Cortex of kidney (tissue), 1 donor: ENCODE results near the gene SERPINA5.

ENCODE experiments used
- DNase-seq: peaks from one replicate; lab custom pipeline; 2025; lab: John Stamatoyannopoulos, UW

Gene SERPINA5

DNA sequence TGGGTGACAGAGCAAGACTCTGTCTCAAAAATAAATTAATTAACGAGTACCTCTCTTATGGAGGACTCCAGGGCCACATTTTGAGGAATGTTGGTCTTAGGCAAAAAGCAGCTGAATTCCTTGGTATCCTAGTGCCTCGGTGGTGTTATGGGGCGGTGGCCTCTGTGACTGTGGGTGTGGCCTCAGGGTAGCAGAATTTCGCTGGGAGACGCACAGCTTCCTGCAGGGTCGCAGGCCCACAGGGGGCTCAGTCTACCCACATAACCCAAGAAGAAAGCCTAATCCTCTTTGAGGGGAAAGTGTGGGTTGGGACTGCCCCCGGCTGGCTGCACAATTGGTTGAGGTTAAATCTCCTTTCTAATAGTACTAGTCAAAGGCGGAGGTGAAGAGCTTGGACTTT is 31.2 kb upstream of the SERPINA5 start:
- no peak for DNase-seq

DNA sequence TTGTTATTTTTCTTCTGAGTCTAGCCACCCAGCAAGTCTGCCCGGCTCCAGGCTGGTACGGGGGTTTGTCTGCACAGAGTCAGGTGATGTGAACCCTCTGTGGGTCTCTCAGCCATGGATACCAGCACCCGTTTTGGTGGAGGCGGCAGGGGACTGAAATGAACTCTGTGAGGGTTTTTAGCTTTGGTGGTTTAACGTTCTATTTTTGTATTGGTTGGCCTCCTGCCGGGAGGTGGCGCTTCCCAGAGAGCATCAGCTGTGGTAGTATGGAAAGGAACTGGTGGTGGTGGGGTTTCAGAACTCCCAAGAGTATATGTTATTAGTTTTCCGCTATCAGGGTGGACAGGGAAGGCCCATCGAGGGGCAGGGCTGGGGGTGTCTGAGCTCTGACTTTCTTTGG is 25.2 kb upstream of the SERPINA5 start:
- no peak for DNase-seq

DNA sequence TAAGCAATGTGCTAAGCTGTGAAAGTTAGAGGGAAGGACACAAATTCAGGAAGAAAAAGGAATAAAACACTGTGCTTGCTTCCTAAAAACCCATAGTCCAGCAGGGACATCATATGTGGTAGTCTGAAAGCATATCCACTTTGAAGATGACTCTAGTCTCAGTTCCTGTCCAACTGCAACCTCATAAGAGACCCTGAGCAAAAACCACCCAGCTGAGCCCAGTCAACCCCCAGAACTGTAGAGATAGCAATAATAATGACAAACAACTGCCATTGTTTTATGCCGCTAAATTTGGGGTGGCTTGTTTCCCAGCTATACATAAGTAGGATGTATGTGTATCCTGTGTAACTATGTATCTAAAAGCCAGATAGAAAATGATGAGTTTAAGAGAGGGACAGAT is 23.9 kb upstream of the SERPINA5 start:
- no peak for DNase-seq

DNA sequence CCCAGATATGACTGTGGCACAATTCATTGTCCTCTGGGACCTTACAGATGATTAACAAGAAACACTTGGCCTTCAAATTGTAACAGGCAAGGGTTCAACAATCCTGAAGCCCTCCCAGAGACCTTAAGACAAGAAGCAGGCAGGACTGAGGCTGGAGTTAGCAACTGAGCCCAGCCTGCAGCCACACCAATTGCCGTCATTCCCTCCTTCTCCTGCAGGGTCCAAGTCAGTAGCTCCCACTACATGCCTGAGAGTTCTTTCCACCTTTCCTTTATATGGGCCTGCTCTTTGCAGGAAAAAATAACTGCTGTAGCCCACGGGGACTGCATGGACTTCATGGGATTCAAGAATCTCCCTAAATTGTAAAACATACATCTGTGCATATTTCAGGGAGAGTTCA is 22.4 kb upstream of the SERPINA5 start:
- DNase-seq, result no peak

DNA sequence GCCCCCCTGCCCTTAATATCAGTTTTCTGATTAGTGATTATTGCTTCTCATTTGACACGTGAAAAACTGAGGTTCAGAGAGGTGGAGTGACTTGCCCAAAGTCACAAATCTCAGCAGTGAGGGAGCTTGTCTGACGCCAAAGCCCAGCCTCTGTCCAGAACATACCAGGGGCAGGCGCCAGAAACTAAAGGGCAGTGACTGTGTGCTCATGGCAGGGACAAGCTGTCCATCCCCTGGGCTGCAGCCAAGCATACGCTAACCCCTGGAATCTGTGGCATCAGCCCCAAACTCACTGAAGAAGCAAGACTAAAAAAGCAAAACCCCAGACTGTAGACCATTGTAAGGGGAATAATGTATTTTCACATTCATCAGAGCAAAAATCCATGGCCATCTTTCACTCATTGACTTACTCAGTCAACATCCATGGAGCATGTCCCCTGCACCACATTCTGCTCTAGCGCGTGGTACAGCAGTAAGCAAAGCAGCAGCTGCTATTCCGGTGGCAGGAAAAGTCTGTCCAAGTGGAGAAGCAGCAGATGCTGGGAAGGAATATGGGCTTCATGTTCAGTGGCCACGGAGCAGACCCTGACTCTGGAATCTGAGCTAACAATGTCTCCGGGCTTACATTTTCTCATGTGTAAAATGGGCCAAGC is 21.5 kb upstream of the SERPINA5 start:
- DNase-seq, result no peak

DNA sequence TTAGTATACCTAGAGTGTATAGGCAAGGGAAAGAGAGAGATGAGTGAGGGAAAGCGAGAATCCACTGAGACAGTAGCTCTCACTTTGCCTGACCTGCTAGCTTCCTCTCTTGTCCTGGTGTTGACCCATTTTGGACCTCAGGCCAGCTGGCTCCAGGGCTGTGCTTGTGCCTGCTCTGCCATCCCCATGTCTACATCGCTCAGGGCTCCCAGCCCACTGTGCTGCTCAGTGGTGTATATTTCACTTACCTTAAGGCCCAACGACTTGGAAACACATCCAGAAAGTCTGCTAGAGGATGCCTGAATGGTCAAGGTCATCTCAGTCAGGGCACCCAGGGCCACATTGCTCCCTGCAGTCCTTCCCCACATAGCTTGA is 20.9 kb upstream of the SERPINA5 start:
- no peak for DNase-seq

DNA sequence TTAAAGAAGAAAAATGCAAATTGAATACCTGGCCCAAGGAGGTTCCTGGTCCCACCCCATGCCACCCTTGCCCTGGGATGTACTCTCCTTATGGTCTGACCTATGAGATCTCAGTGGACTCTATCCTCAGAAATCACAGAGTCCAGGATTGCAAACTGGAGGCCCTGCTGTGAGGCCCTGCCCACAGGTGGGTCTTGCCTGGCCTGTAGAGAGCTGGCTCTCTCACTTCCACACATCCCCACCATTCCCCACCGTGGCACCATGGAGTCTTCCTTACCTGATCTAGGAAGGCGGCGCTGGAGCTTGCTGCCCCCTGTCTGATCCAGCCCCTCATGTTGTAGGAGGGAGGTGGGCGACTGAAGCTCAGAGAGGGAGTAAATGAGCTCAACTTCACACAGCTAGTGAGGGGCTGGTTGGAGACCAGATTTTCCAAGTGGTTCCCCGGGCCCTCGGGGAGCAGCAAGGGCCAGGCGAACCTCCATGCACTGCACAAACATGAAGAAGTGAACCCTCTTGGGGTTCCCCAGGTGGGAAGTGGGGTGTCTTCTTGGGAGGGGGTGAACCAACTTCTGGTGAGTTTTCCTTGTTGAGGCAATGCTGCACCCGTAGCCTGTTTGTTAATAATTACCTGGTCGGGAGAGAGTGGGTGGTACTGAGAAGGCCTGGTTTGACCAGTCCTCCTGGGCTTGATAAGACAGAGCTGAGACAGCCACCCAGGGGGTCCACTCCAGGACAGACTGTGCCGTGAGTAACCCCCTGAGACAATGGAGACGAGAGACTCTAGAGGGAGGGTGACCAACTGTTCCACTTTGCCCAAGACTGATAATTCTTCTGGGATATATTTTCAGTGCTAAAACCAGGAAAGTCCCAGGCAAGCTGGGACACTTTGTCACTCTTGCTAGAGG is 20.2 kb upstream of the SERPINA5 start, which contains the start of gene SERPINA4:
Gene SERPINA4 (plus strand): TSS at position 692 of the 905 bp plus-strand sequence. CDS start 2,041 bp downstream, outside the sequence.
- no peak for DNase-seq

DNA sequence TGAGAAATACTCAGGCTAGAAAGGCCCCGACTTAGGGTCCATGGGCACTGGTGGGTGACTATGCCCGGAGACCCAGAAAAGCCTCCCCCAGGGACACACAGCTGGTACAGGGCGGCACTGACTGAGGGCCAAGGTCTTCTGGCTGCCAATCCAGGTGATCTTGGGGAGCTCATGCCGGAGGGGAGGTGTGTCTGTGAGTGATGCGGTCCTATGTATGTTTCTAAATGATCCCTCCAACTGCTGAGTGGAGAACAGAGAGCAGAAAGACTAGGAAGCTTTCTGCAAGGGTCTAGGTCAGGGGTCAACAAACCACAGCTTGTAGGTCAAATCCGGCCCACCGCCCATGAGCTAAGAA is 19.6 kb upstream of the SERPINA5 start:
- DNase-seq, result no peak

DNA sequence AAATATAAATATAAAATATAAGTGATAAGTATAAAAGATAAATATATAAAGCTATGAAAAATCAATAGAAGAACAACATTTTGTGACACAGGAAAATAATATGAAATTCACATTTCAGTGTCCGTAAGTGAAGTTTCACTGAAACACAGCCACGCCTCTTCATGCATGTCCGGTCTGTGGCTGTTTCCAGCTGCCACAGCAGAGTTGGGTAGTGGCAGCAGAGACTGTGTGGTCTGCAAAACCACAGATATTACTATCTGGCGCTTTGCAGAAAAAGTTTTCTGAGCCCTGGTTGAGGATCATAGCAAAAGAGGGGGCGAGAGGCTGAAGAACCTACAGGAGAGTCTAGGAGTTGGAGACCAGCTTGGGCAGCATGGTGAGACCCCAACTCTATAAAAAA is 19.2 kb upstream of the SERPINA5 start:
- DNase-seq, result no peak

DNA sequence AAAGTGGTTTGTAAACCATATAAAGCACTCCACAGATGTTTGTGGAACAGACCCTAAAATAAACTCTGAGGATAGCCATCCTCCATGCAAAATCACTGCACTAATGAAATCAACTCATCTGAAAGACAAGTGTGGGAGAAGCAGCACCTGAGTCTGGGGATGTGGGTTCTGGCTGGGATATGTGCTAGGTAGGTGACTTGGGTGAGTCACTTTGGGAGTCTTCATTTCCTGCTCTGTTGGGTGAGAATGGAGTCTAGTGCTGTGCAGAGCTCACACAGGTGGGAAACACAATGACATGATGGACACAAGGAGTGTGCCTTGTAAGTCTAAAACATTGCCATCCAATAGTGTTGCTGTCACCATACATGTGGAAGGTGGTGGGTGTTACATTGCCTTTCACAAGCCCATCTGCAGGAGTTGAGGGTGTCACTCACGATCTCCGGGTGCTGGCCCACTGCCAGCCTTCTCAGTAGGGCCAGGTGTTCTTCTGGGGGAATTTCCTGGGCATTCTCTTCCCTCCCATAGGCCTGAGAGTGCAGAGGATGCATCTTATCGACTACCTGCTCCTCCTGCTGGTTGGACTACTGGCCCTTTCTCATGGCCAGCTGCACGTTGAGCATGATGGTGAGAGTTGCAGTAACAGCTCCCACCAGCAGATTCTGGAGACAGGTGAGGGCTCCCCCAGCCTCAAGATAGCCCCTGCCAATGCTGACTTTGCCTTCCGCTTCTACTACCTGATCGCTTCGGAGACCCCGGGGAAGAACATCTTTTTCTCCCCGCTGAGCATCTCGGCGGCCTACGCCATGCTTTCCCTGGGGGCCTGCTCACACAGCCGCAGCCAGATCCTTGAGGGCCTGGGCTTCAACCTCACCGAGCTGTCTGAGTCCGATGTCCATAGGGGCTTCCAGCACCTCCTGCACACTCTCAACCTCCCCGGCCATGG is 18.0 kb upstream of the SERPINA5 start:
- DNase-seq, result no peak

DNA sequence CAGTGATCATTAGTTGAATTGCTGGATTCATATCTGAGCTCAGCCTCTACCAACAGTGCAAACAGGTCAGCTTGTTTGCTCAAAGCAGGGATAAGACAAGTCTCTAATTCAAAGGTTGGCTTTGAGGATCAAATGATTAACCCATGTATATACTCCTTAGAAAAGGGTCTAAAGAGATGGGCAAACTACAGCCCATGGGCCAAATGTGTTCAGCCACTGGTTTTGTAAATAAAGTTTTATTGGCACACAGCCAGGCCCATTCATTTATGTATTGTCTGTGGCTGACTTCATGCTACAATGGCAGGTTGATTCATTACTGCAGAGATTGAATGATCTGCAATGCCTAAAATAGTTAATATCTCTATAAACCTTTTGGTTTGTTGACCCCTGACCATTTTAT is 16.8 kb upstream of the SERPINA5 start:
- DNase-seq, result no peak

DNA sequence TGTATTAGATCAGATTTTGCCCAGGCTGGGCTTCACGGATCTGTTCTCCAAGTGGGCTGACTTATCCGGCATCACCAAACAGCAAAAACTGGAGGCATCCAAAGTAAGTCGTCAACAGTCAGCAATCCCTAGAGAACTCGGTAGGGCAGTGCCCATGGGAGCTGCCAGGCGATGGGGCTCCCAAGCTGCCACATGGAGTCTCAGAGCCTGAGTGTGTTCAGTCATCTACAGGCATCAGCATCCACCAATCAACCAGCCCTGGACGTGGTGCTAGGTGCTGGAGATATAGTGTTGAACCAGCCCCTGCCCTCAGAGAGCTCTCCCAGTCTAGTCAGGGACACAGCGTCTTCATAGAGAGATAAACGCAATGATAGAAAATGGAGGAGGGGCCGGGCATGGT is 13.0 kb upstream of the SERPINA5 start:
- no peak for DNase-seq

DNA sequence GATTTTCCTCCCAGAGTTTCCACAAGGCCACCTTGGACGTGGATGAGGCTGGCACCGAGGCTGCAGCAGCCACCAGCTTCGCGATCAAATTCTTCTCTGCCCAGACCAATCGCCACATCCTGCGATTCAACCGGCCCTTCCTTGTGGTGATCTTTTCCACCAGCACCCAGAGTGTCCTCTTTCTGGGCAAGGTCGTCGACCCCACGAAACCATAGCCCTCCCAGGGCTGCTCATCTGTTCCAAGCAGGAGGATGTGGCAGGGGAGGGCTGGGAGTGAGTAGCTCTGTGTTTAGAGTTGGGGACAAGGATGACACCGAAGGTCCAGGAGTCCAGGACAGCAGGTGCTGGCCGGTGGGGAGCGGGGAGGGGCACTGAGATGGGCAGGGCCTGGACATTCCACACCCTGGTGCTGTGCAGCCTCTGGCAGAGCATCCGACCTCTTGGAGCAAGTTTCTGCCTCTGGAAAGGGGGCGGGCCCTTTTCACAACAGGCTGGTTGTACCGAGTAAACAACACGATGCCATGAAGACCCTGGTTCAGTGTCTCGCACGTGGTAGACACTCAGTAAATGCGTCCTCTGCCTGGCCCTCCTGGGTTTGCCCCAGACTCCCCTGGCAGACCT is 11.7 kb upstream of the SERPINA5 start:
- no peak for DNase-seq

DNA sequence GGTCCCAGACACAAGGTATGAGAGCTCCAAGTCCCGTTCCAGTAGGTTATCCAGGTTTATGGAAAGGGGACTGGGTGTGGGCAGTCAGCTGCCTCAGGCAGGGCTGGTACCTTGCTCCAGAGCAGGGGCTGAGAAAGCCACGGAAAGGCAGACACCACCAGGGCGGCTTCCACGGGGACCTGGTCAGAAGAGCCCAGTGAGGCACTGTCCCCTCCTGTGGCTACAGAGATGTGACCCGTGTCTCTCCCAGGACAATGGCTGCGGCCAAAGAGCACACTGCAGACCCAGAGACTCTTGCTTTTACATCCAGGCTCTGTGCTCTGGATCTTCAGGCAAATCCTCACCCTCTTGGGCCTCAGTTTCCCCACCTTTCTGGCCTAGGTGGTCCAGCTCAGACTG is 11.2 kb upstream of the SERPINA5 start:
- no peak for DNase-seq

DNA sequence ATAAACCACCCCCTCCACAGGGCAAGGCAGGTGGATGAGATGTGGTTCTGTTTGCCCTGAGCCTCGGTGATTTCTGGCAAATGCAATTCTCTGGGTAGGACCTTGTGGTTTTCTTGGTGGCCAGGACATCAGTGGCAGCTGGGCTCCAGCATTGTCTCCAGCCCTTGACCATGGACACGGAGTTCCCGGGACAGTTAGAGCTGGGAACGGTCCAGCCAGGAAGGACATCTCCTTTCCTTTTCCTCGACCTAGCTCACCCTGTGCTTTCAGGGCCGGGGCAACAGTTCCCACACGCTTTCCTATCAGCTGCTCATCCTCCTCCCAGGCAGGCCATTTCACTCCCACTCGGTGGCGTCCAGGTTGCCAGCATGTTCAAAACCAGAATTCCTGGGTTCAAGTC is 10.8 kb upstream of the SERPINA5 start:
- no peak for DNase-seq

DNA sequence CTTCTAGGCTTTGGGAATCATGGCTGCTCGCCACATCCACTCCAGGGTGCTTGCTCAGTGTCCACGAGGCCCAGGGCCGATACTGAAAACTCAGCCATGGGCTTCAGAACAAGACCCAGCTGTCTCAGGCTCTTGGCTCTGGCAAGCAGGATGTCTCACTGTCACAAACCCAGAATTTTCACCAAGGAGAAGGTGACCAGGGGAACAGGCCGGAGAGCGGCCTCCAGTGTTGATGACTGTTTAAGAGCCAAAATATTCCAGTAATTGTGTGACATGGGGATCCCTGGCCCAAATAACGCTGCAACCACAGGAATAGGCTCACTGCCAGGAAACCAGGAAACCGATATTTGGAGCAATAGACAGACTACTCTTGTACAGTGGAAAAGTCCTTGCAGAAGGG is 9.8 kb upstream of the SERPINA5 start:
- no peak for DNase-seq

DNA sequence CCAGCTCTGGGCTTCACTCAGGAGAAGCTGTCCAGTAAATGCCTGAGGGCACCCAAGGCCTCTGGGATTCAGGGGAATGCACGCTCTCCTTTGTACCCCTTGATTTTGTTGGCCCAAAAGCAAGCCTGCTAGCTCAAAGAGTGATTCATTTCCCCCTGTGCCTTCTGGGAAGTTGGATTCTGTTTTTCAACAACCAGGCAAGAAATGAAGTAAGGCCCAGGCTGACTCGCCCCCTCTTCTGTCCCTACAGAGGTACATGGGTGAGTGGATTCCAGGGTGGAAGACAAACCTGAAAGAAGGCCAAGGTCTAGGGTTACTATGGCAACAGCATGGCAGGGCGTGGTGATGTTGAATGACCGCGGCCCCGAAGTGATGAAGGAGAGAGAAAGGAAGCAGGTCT is 9.3 kb upstream of the SERPINA5 start:
- no peak for DNase-seq

DNA sequence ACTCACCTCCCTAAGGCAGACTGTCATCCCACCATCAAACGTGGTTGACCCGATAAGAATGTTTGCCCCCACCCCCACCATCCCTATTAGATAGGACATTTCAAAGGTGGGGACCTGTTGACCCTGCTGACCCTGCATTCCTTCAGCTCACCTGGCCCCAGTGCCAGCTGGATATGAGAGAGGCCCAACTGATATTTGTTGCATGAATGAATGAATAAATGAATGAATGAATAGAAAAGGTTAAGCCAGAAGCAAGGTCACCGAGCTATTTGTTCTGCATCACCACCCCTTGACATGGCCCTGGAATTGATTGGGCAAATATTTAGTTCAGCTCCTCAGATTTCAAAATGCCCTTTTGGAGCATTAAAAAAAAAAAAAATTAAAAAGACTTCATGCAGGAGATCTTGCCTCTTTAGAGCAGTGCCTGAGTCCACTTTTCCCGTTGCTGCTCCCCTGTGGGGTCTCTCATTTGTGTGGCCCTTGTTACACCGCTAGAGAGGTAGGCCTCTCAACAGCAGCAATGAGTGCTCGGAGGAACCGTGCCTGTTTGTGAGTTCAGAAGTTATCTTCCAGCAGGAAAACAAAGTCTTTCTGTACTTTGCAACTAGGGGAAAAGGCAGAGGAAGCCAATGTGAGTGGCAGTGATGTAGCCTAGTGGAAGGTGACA is 8.5 kb upstream of the SERPINA5 start:
- DNase-seq, result no peak

DNA sequence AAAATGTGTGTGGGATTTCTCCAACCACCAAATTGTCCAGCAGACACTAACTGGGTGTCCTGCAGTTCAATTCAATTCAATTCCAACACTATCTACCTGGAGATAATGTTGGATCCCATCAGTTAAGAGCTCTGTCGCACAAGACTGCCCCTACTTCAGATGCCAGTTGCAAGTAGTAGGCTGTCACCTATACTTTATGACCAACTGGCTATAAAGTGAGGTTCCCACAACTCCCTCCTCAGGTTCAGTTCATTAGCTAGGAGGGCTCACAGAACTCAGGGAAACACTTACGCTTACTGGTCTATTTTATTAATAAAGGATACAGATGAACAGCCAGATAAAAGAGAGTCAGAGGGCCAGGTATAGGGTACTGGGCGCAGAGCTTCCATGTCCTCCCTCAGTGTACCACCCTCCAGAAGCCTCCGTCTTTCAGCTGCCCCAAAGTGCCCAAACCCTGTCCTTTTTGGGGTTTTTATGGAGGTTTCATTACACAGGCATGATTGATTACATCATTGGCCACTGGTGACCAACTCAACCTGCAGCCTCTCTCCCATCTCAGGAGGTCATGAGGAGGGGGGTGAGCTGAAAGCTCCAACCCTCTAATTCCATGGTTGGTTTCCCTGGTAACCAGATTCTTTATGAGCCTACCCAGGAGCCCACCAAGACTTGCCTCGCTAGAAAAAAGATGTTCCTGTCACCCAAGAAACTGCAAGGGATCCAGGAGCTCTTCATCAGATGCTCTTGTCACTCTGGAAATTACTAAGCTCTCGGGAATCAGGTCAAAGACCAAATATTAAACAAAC is 7.5 kb upstream of the SERPINA5 start:
- no peak for DNase-seq

DNA sequence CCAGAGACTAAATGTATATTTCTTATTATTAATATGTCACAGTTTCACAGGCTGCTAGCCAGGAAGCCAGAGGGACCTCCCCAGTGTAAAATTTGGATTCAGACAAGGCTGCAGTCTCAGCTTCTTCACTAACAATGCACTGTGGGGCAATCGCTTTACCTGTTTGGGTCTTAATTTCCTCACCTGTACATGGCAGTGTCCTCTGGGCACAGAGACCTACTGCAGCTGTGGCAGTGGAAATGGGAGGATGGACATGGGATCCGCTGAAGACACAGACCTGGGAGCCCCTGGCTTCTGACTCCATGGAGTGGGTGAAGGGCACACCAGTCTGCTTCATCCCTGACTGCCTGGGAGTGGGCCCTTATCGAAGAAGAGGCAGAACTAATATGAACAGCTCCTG is 6.9 kb upstream of the SERPINA5 start:
- DNase-seq, result no peak
